H1 (cell line): ENCODE results near the gene MRFAP1L1. TPM values are rescaled to one million over a fixed set of nuclear protein-coding genes. Genes with fewer than 3 reads are reported as not detected.

Experiments
- CREB1 ChIP-seq: IDR thresholded peaks from 2 replicates; pipeline ENCODE4 v1.6.1; 2012; ENCODE audit warnings: inconsistent platforms
- EGR1 ChIP-seq: IDR thresholded peaks from 2 replicates; pipeline ENCODE4 v1.6.1; 2011; ENCODE audit warnings: low read depth, low read length, borderline replicate concordance
- EZH2 ChIP-seq: fragments of 200-600 bp; sonication (generic); IDR thresholded peaks from 2 replicates; pipeline ENCODE4 v1.7.1; 2012; ENCODE audit warnings: low read depth, mild to moderate bottlenecking, moderate library complexity, low read length, inconsistent platforms; ENCODE audit not compliant: severe bottlenecking
- JUND ChIP-seq: IDR thresholded peaks from 2 replicates; pipeline ENCODE4 v1.6.1; 2011; ENCODE audit warnings: mild to moderate bottlenecking, improper control_type of control experiment, low read length
- SRF ChIP-seq: IDR thresholded peaks from 2 replicates; pipeline ENCODE4 v1.6.1; 2011; ENCODE audit warnings: mild to moderate bottlenecking, low read depth, low read length, moderate library complexity
- YY1 ChIP-seq: IDR thresholded peaks from 2 replicates; pipeline ENCODE4 v1.6.1; 2011; ENCODE audit warnings: low read depth, mild to moderate bottlenecking, low read length
- ZNF274 ChIP-seq: IDR thresholded peaks from 2 replicates; pipeline ENCODE4 v1.7.0; 2012; ENCODE audit warnings: low read length, borderline replicate concordance; ENCODE audit errors: extremely low read depth
- polyA plus RNA-seq, 7 experiments: library from polyadenylated mRNA; depleted of rRNA in 3 of 7; stranded (reverse) in 5 of 7; unstranded in 2 of 7; fragments of >200 nt in 5 of 7; fragments of 200-250 nt in 2 of 7; gene quantifications; 1 replicate in 5 of 7; 2 replicates in 1 of 7; 4 replicates in 1 of 7; pipeline versions ENCODE4 v1.2.1 to v1.2.3, GENCODE V29; 2011 to 2013; ENCODE audit warnings: missing spikeins in 2 of 7, mixed read lengths in 2 of 7
- total RNA-seq: library from RNA; stranded (reverse); fragmentation: NEBNext Ultra II Directional; extraction: Animal tissue kit (Norgen Biotek cat#: 25700); gene quantifications from 2 replicates; pipeline ENCODE4 v1.2.1, GENCODE V29; 2021

MRFAP1L1 gene
- total and polyA plus RNA-seq, 2 of the 8 experiments (the other 6 are each of a cell fraction or from before 2014, with no cell fraction given): 26.8 to 54.3 TPM

- TF ChIP-seq ZNF274: no peak
- no peak for TF ChIP-seq YY1
- TF ChIP-seq SRF: no peak
- TF ChIP-seq EGR1: no peak
- no peak for TF ChIP-seq CREB1
- TF ChIP-seq EZH2: no peak
- no peak for TF ChIP-seq JUND
Observed at GRCh38 chr4:6754481-6755087, 44.9 kb upstream of the MRFAP1L1 start (continued).
